H1 (cell line): ENCODE data around the gene AIG1. TPM values are rescaled to one million over a fixed set of nuclear protein-coding genes. Genes with fewer than 3 reads are reported as not detected.

Experiments
- CTCF ChIA-PET: fragments of 300-600 bp; sonication (Branson Sonifier 250); formaldehyde crosslinking; loops from one replicate; lab custom pipeline; 2021; ENCODE audit not compliant: partially characterized antibody; lab: Charles Lee
- POLR2A ChIA-PET: fragments of 300-600 bp; sonication (Branson Sonifier 250); formaldehyde crosslinking; loops from one replicate; lab custom pipeline; 2021; ENCODE audit warnings: inconsistent platforms; ENCODE audit not compliant: partially characterized antibody; lab: Charles Lee
- DNase-seq, 2 experiments: peaks; one replicate each; pipeline versions ENCODE4 v3.0.0 to v3.0.0-alpha.2; 2010 to 2022; ENCODE audit warnings: low spot score in 2 of 2, low read depth in 1 of 2, mixed read lengths in 1 of 2
- FAIRE-seq: peaks from 2 replicates; lab custom pipeline; 2011; peaks lifted over from hg19 to GRCh38; lab: Jason Lieb, UNC
- H2AFZ ChIP-seq: 2 replicates; pipeline ENCODE4 v1.8.1; 2012; ENCODE audit warnings: low read length, inconsistent platforms
- H2AK5ac ChIP-seq: 2 replicates; pipeline ENCODE4 v1.6.1; 2013; ENCODE audit warnings: low read depth, low read length
- H2BK120ac ChIP-seq: replicated peaks from 2 replicates; pipeline ENCODE3; 2013; ENCODE audit warnings: low read depth, low read length, inconsistent platforms
- H2BK12ac ChIP-seq: 2 replicates; pipeline ENCODE4 v1.6.1; 2013; ENCODE audit warnings: low read depth, low read length
- H2BK15ac ChIP-seq: 2 replicates; pipeline ENCODE4 v1.6.1; 2013; ENCODE audit warnings: low read length
- H2BK20ac ChIP-seq: 2 replicates; pipeline ENCODE4 v1.6.1; 2013; ENCODE audit warnings: low read length
- H2BK5ac ChIP-seq: 2 replicates; pipeline ENCODE4 v1.6.1; 2013; ENCODE audit warnings: low read depth, low read length
- H3K14ac ChIP-seq: 2 replicates; pipeline ENCODE4 v1.6.1; 2013; ENCODE audit warnings: inconsistent platforms; ENCODE audit not compliant: insufficient read length
- H3K18ac ChIP-seq: 2 replicates; pipeline ENCODE4 v1.6.1; 2013; ENCODE audit warnings: low read length; ENCODE audit errors: extremely low read depth
- H3K23ac ChIP-seq: 2 replicates; pipeline ENCODE4 v1.6.1; 2013; ENCODE audit warnings: inconsistent platforms; ENCODE audit not compliant: insufficient read length
- H3K23me2 ChIP-seq: 2 replicates; pipeline ENCODE4 v1.6.1; 2013; ENCODE audit warnings: low read depth, low read length
- H3K27ac ChIP-seq: 2 replicates; pipeline ENCODE4 v1.6.1; 2011; ENCODE audit warnings: low read depth, low read length, inconsistent platforms
- H3K27me3 ChIP-seq, 4 experiments: replicated peaks in 1 of 4; 1 replicate in 1 of 4; 2 replicates in 3 of 4; pipeline versions ENCODE4 v1.6.1 to v1.8.1; 2011 to 2013; ENCODE audit warnings: low read length in 3 of 4, mild to moderate bottlenecking in 3 of 4, inconsistent platforms in 2 of 4, mixed read lengths in 2 of 4, moderate library complexity in 1 of 4; ENCODE audit not compliant: control insufficient read depth in 3 of 4, insufficient read depth in 3 of 4; ENCODE audit errors: extremely low read depth in 1 of 4
- H3K36me3 ChIP-seq, 4 experiments: 2 replicates each; pipeline versions ENCODE4 v1.6.1 to v1.8.1; 2011 to 2013; ENCODE audit warnings: mild to moderate bottlenecking in 4 of 4, low read length in 3 of 4, moderate library complexity in 2 of 4, control low read depth in 1 of 4, inconsistent platforms in 1 of 4; ENCODE audit not compliant: insufficient read depth in 4 of 4, control insufficient read depth in 2 of 4
- H3K4ac ChIP-seq: replicated peaks from 2 replicates; pipeline ENCODE3; 2013; ENCODE audit warnings: low read length, low read depth, mixed read lengths, inconsistent platforms; ENCODE audit not compliant: insufficient read length
- H3K4me1 ChIP-seq, 4 experiments: replicated peaks in 1 of 4; 1 replicate in 1 of 4; 2 replicates in 3 of 4; pipeline versions ENCODE4 v1.6.1 to v1.8.1; 2011 to 2013; ENCODE audit warnings: low read length in 3 of 4, inconsistent platforms in 2 of 4, mixed read lengths in 1 of 4; ENCODE audit not compliant: insufficient read depth in 4 of 4, control insufficient read depth in 3 of 4
- H3K4me2 ChIP-seq, 2 experiments: 2 replicates each; pipeline versions ENCODE4 v1.6.1 to v1.8.1; 2011 to 2013; ENCODE audit warnings: low read depth in 2 of 2, low read length in 2 of 2, control low read depth in 1 of 2, inconsistent platforms in 1 of 2, mild to moderate bottlenecking in 1 of 2; ENCODE audit not compliant: insufficient read depth in 1 of 2
- H3K4me3 ChIP-seq, 4 experiments: fragments of 200-600, 300-600 bp in 1 of 4; sonication (generic), shearing (Covaris generic), sonication (Bioruptor Twin) in 1 of 4; 2 replicates each; pipeline versions ENCODE4 v1.5.1 to v1.8.1; 2011 to 2016; ENCODE audit warnings: low read length in 4 of 4, low read depth in 3 of 4, control low read depth in 2 of 4, inconsistent platforms in 2 of 4, mild to moderate bottlenecking in 2 of 4, mixed read lengths in 1 of 4, moderate library complexity in 1 of 4; ENCODE audit not compliant: insufficient read depth in 2 of 4; ENCODE audit errors: extremely low read depth in 1 of 4
- H3K56ac ChIP-seq: replicated peaks from 2 replicates; pipeline ENCODE3; 2013; ENCODE audit warnings: low read depth, mild to moderate bottlenecking, mixed read lengths, low read length, inconsistent platforms; ENCODE audit not compliant: insufficient read length
- H3K79me1 ChIP-seq: 2 replicates; pipeline ENCODE4 v1.6.1; 2013; ENCODE audit warnings: low read depth, low read length, control low read depth
- H3K79me2 ChIP-seq, 2 experiments: 2 replicates each; pipeline versions ENCODE4 v1.6.1 to v1.8.1; 2012 to 2013; ENCODE audit warnings: low read length in 2 of 2, mild to moderate bottlenecking in 2 of 2, inconsistent platforms in 1 of 2; ENCODE audit not compliant: insufficient read depth in 2 of 2, control insufficient read depth in 1 of 2
- H3K9ac ChIP-seq, 4 experiments: replicated peaks in 1 of 4; 1 replicate in 1 of 4; 2 replicates in 3 of 4; pipeline versions ENCODE4 v1.6.1 to v1.8.1; 2011 to 2013; ENCODE audit warnings: low read depth in 3 of 4, low read length in 3 of 4, control low read depth in 2 of 4, mild to moderate bottlenecking in 2 of 4, moderate library complexity in 2 of 4, inconsistent platforms in 1 of 4; ENCODE audit errors: extremely low read depth in 1 of 4
- H3K9me3 ChIP-seq, 2 experiments: 2 replicates each; pipeline versions ENCODE4 v1.6.1 to v1.8.1; 2012 to 2013; ENCODE audit warnings: mild to moderate bottlenecking in 2 of 2, moderate library complexity in 2 of 2, control low read depth in 1 of 2, inconsistent platforms in 1 of 2, low read depth in 1 of 2, low read length in 1 of 2, mixed read lengths in 1 of 2; ENCODE audit not compliant: insufficient read depth in 2 of 2
- H4K20me1 ChIP-seq, 2 experiments: replicated peaks in 1 of 2; 2 replicates each; pipeline versions ENCODE3 to v1.8.1; 2011 to 2013; ENCODE audit warnings: inconsistent platforms in 2 of 2, low read length in 2 of 2, mild to moderate bottlenecking in 1 of 2; ENCODE audit not compliant: insufficient read depth in 2 of 2, control insufficient read depth in 1 of 2
- H4K5ac ChIP-seq: 2 replicates; pipeline ENCODE4 v1.6.1; 2013; ENCODE audit warnings: low read length, low read depth, mixed read lengths, inconsistent platforms; ENCODE audit not compliant: insufficient read length
- H4K8ac ChIP-seq: 2 replicates; pipeline ENCODE4 v1.8.0; 2013; ENCODE audit warnings: mild to moderate bottlenecking, moderate library complexity, low read length, inconsistent platforms; ENCODE audit not compliant: insufficient read depth; ENCODE audit errors: extremely low read depth
- H4K91ac ChIP-seq: replicated peaks from 2 replicates; pipeline ENCODE3; 2013; ENCODE audit warnings: low read length, mixed read lengths, inconsistent platforms; ENCODE audit not compliant: insufficient read length
- CBX8 ChIP-seq: fragments of 300-800, 300-1000 bp; sonication (generic); IDR thresholded peaks from 2 replicates; pipeline ENCODE4 v1.7.1; 2016; ENCODE audit warnings: low read depth, low read length, borderline replicate concordance
- EZH2 ChIP-seq: fragments of 200-600 bp; sonication (generic); IDR thresholded peaks from 2 replicates; pipeline ENCODE4 v1.7.1; 2012; ENCODE audit warnings: low read depth, mild to moderate bottlenecking, moderate library complexity, low read length, inconsistent platforms; ENCODE audit not compliant: severe bottlenecking
- JUND ChIP-seq: IDR thresholded peaks from 2 replicates; pipeline ENCODE4 v1.6.1; 2011; ENCODE audit warnings: mild to moderate bottlenecking, improper control_type of control experiment, low read length
- KDM1A ChIP-seq: fragments of 200-600, 300-600 bp; sonication (generic); IDR thresholded peaks from 2 replicates; pipeline ENCODE4 v1.7.1; 2016; ENCODE audit warnings: mild to moderate bottlenecking, low read length, borderline replicate concordance
- KDM4A ChIP-seq: IDR thresholded peaks from one replicate; pipeline ENCODE4 v1.7.1; 2012; ENCODE audit warnings: low read depth, mild to moderate bottlenecking, moderate library complexity, low read length, inconsistent platforms; ENCODE audit not compliant: severe bottlenecking
- MAFK ChIP-seq: IDR thresholded peaks from 2 replicates; pipeline ENCODE4 v1.6.1; 2012; ENCODE audit warnings: low read depth, mild to moderate bottlenecking, improper control_type of control experiment, low read length
- NRF1 ChIP-seq: IDR thresholded peaks from 2 replicates; pipeline ENCODE4 v1.6.1; 2011; ENCODE audit warnings: mild to moderate bottlenecking, low read depth, low read length, improper control_type of control experiment
- POLR2AphosphoS5 ChIP-seq: IDR thresholded peaks from 2 replicates; pipeline ENCODE4 v1.6.1; 2011; ENCODE audit warnings: low read depth, low read length
- POU5F1 ChIP-seq: IDR thresholded peaks from 2 replicates; pipeline ENCODE4 v1.6.1; 2011; ENCODE audit warnings: low read depth, mild to moderate bottlenecking, low read length, moderate library complexity
- RBBP5 ChIP-seq: IDR thresholded peaks from 2 replicates; pipeline ENCODE4 v1.7.1; 2012; ENCODE audit warnings: low read depth, mild to moderate bottlenecking, inconsistent platforms, low read length, moderate library complexity, borderline replicate concordance
- SAP30 ChIP-seq: fragments of 300-600 bp; sonication (generic); IDR thresholded peaks from 2 replicates; pipeline ENCODE4 v1.7.1; 2012; ENCODE audit warnings: low read length, moderate library complexity, mild to moderate bottlenecking, inconsistent platforms; ENCODE audit not compliant: insufficient read depth, insufficient replicate concordance
- SIRT6 ChIP-seq: IDR thresholded peaks from one replicate; pipeline ENCODE4 v1.7.1; 2012; ENCODE audit warnings: low read length, inconsistent platforms
- TAF7 ChIP-seq: optimal IDR thresholded peaks from 2 replicates; pipeline ENCODE3; 2011; ENCODE audit warnings: low read depth, mild to moderate bottlenecking, inconsistent platforms, low read length, moderate library complexity, borderline replicate concordance
- ZNF274 ChIP-seq: IDR thresholded peaks from 2 replicates; pipeline ENCODE4 v1.7.0; 2012; ENCODE audit warnings: low read length, borderline replicate concordance; ENCODE audit errors: extremely low read depth
- WGBS, 2 experiments: shearing (Covaris generic) in 1 of 2; methylation state at CpG; one replicate each; pipeline versions ENCODE4 v1.1.6 to v1.1.7; 2013 to 2015; ENCODE audit warnings: low lambda C conversion rate in 2 of 2, mixed read lengths in 2 of 2, inconsistent platforms in 1 of 2, low coverage in 1 of 2, missing lambda C conversion rate in 1 of 2; ENCODE audit not compliant: insufficient replicate concordance in 2 of 2, insufficient coverage in 1 of 2, insufficient read length in 1 of 2; ENCODE audit errors: extremely low coverage in 1 of 2, missing lambda C conversion rate in 1 of 2; 5-methylcytosine and 5-hydroxymethylcytosine counted together
- polyA plus RNA-seq, 7 experiments: library from polyadenylated mRNA; depleted of rRNA in 3 of 7; stranded (reverse) in 5 of 7; unstranded in 2 of 7; fragments of >200 nt in 5 of 7; fragments of 200-250 nt in 2 of 7; gene quantifications; 1 replicate in 5 of 7; 2 replicates in 1 of 7; 4 replicates in 1 of 7; pipeline versions ENCODE4 v1.2.1 to v1.2.3, GENCODE V29; 2011 to 2013; ENCODE audit warnings: missing spikeins in 2 of 7, mixed read lengths in 2 of 7
- total RNA-seq: library from RNA; stranded (reverse); fragmentation: NEBNext Ultra II Directional; extraction: Animal tissue kit (Norgen Biotek cat#: 25700); gene quantifications from 2 replicates; pipeline ENCODE4 v1.2.1, GENCODE V29; 2021

AIG1 gene
- total and polyA plus RNA-seq, 2 of the 8 experiments (the other 6 are each of a cell fraction or from before 2014, with no cell fraction given), result 56.6 to 58.4 TPM

DNA sequence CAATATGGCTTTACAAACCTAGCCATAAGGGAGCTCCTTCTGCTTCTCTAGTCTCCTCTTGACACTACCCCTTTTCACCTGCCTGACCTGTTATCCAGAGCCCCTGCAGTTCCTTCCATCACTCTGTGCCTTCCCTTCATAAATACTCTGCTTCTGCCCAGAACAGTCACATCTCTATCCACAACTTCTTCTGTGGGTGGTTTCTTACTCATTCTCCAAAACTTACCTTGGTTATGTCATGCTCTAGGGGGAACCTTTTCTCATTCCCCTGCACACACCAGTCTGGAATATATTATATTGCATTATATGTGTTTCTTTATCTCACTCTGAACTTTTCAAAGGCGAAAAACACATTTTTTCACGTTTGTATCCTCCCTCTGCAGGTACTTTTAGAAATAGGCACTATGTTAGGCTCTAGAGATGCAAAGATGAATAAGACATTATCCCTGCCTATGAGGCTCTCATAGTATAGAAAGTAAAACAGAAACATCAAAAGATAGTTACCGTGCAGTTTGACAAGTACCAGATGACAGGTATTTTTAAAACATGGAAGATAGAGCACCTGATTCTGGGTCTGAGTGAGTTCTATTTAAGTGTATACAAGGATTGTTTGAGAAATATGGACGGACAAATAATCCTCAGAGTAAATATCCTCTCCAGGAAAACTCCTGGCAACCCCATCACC is 51.5 kb downstream of the AIG1 start:
- DNase-seq (no peak), FAIRE-seq (no peak)
- TF ChIP-seq SIRT6, result no peak
- TF ChIP-seq EZH2, result no peak
- TF ChIP-seq KDM4A, result no peak
- TF ChIP-seq SAP30, result no peak
- no peak for TF ChIP-seq POLR2AphosphoS5
- no peak for TF ChIP-seq RBBP5
- TF ChIP-seq CBX8, result no peak
- TF ChIP-seq KDM1A, result no peak
- no peak for TF ChIP-seq ZNF274
- no peak for TF ChIP-seq NRF1
- no peak for TF ChIP-seq JUND
- TF ChIP-seq TAF7, result no peak
- TF ChIP-seq POU5F1, result no peak
- no peak for TF ChIP-seq MAFK

More for the DNA sequence above, 51.5 kb downstream of the AIG1 start:
- Histone ChIP-seq H4K91ac (no peak overlapping the region), H3K23ac (no peak overlapping the region), H3K27me3 (no peaks in the 10 kb centered on the region), H2BK120ac (no peak overlapping the region), H3K36me3 (no peaks in the 10 kb centered on the region), H3K79me1 (no peaks in the 10 kb centered on the region), H2BK20ac (no peak overlapping the region), H3K14ac (no peak overlapping the region), H3K27ac (no peak overlapping the region), H2AK5ac (no peak overlapping the region), H3K18ac (no peak overlapping the region), H4K20me1 (no peaks in the 10 kb centered on the region), H4K8ac (no peak overlapping the region), H2BK5ac (no peak overlapping the region), H3K4me1 (no peaks in the 10 kb centered on the region), H2BK15ac (no peak overlapping the region), H3K56ac (no peak overlapping the region), H3K4me3 (no peak overlapping the region), H3K23me2 (no peaks in the 10 kb centered on the region), H3K4ac (no peak overlapping the region), H4K5ac (no peak overlapping the region), H3K9me3 (no peaks in the 10 kb centered on the region), H3K4me2 (no peak overlapping the region), H3K9ac (no peak overlapping the region), H3K79me2 (no peaks in the 10 kb centered on the region), H2BK12ac (no peak overlapping the region), H2AFZ (no peak overlapping the region)
- WGBS, 2 experiments, result 94% methylated on average over 4 of the region's 4 CpGs; no CpG with 5 or more reads in 1 of the 2 experiments
- ChIA-PET CTCF (no interaction called here), POLR2A (no interaction called here)
